HG03521 (cell line): ENCODE results near the gene CST1.
"Not testable (repeated sequence)": the region's sequence is repeated elsewhere in the genome, so short reads cannot be mapped to it uniquely, and the experiment has no call there.

Source experiments
- ATAC-seq: cut with Tn5 transposase; IDR thresholded peaks from one replicate; pipeline ENCODE4 v1.9.1; 2021; ENCODE audit warnings: mild to moderate bottlenecking, moderate library complexity; ENCODE audit not compliant: unreplicated experiment

The CST1 gene

GRCh38 chr20:23750786-23751185 lies at the start of gene CST1:
Gene CST1 (minus strand): TSS chr20:23750935. CDS start chr20:23750866, 69 bp downstream.
- ATAC-seq, result not testable (repeated sequence)

GRCh38 chr20:23799216-23799847 lies 48.6 kb upstream of the CST1 start:
- not testable (repeated sequence) for ATAC-seq

- ATAC-seq, result no peak
Measured at GRCh38 chr20:23795526-23795925, 44.8 kb upstream of the CST1 start.

- no peak for ATAC-seq
Measured at GRCh38 chr20:23794841-23795240, 44.1 kb upstream of the CST1 start.

- no peak for ATAC-seq
Measured at GRCh38 chr20:23794065-23794464, 43.3 kb upstream of the CST1 start.

- no peak for ATAC-seq
Measured at GRCh38 chr20:23783447-23783846, 32.7 kb upstream of the CST1 start.

GRCh38 chr20:23782366-23782983 lies 31.7 kb upstream of the CST1 start:
- no peak for ATAC-seq

- ATAC-seq, result not testable (repeated sequence)
Measured at GRCh38 chr20:23778676-23779075, 27.9 kb upstream of the CST1 start.

- not testable (repeated sequence) for ATAC-seq
Measured at GRCh38 chr20:23777380-23777779, 26.6 kb upstream of the CST1 start.

GRCh38 chr20:23776067-23776771 lies 25.5 kb upstream of the CST1 start:
- no peak for ATAC-seq

GRCh38 chr20:23774081-23774480 lies 23.3 kb upstream of the CST1 start:
- no peak for ATAC-seq

- no peak for ATAC-seq
Measured at GRCh38 chr20:23773579-23773978, 22.8 kb upstream of the CST1 start.

- no peak for ATAC-seq
Measured at GRCh38 chr20:23773127-23773526, 22.4 kb upstream of the CST1 start.

GRCh38 chr20:23772074-23772473 lies 21.3 kb upstream of the CST1 start:
- ATAC-seq, result no peak

GRCh38 chr20:23770384-23770783 lies 19.6 kb upstream of the CST1 start:
- no peak for ATAC-seq

GRCh38 chr20:23768520-23768919 lies 17.8 kb upstream of the CST1 start:
- ATAC-seq, result not testable (repeated sequence)

GRCh38 chr20:23766531-23766930 lies 15.8 kb upstream of the CST1 start:
- ATAC-seq, result no peak

- no peak for ATAC-seq
Measured at GRCh38 chr20:23765578-23765977, 14.8 kb upstream of the CST1 start.

GRCh38 chr20:23764630-23765029 lies 13.9 kb upstream of the CST1 start:
- not testable (repeated sequence) for ATAC-seq

GRCh38 chr20:23763345-23763744 lies 12.6 kb upstream of the CST1 start:
- ATAC-seq, result no peak

- no peak for ATAC-seq
Measured at GRCh38 chr20:23759306-23759940, 8.7 kb upstream of the CST1 start.

GRCh38 chr20:23756792-23757191 lies 6.1 kb upstream of the CST1 start:
- ATAC-seq, result not testable (repeated sequence)
